A673 (cell line): Measurements from ENCODE around the gene LMCD1. TPM values are rescaled to one million over a fixed set of nuclear protein-coding genes. Genes with fewer than 3 reads are reported as not detected.

ENCODE experiments used
- BruUV-seq: library from RNA; stranded (reverse); fragments of 400-500 nt; replicated peaks from 2 replicates; lab custom pipeline; 2021; lab: Mats Ljungman, UMichigan
- CTCF ChIA-PET: fragments of 300-600 bp; sonication (Branson Sonifier 250); formaldehyde crosslinking; loops from one replicate; lab custom pipeline; 2022; ENCODE audit warnings: antibody characterized with exemption; lab: Charles Lee
- POLR2A ChIA-PET: fragments of 300-600 bp; sonication (Branson Sonifier 250); formaldehyde crosslinking; loops from one replicate; lab custom pipeline; 2022; ENCODE audit warnings: antibody characterized with exemption; ENCODE audit not compliant: low non-redundant PET; lab: Charles Lee
- DNase-seq: peaks from one replicate; pipeline ENCODE4 v3.0.0-alpha.2; 2015; ENCODE audit warnings: low spot score
- H3K27ac ChIP-seq: fragments of 200-600 bp; sonication (generic); 2 replicates; pipeline ENCODE4 v1.5.1; 2016; ENCODE audit warnings: mixed run types, low read depth, mild to moderate bottlenecking, mixed read lengths, antibody characterized with exemption, low read length; ENCODE audit not compliant: poor library complexity, severe bottlenecking
- H3K27me3 ChIP-seq: fragments of 200-600 bp; sonication (generic); replicated peaks from 2 replicates; pipeline ENCODE4 v1.6.1; 2017; ENCODE audit warnings: mixed run types, low read depth, mild to moderate bottlenecking, mixed read lengths, antibody characterized with exemption, low read length; ENCODE audit not compliant: insufficient read depth, poor library complexity
- H3K36me3 ChIP-seq: fragments of 200-600 bp; sonication (generic); 2 replicates; pipeline ENCODE4 v1.6.1; 2016; ENCODE audit warnings: mixed run types, mild to moderate bottlenecking, mixed read lengths, antibody characterized with exemption, low read length; ENCODE audit not compliant: insufficient read depth, poor library complexity, severe bottlenecking
- H3K4me1 ChIP-seq: fragments of 200-600 bp; sonication (generic); 2 replicates; pipeline ENCODE4 v1.6.1; 2017; ENCODE audit warnings: mixed run types, mild to moderate bottlenecking, mixed read lengths, antibody characterized with exemption, low read length; ENCODE audit not compliant: insufficient read depth, poor library complexity, severe bottlenecking
- H3K4me3 ChIP-seq: fragments of 200-600 bp; sonication (generic); 2 replicates; pipeline ENCODE4 v1.5.1; 2016; ENCODE audit warnings: low read depth, mixed run types, mild to moderate bottlenecking, mixed read lengths, low read length; ENCODE audit not compliant: poor library complexity, severe bottlenecking
- H3K9me3 ChIP-seq: fragments of 200-600 bp; sonication (generic); 2 replicates; pipeline ENCODE4 v1.6.1; 2016; ENCODE audit warnings: mixed run types, low read depth, mild to moderate bottlenecking, mixed read lengths, antibody characterized with exemption, low read length; ENCODE audit not compliant: poor library complexity, severe bottlenecking
- EZH2 ChIP-seq: fragments of 200-600 bp; sonication (generic); IDR thresholded peaks from 2 replicates; pipeline ENCODE4 v1.6.1; 2017; ENCODE audit warnings: borderline replicate concordance, low read depth, mild to moderate bottlenecking, mixed read lengths, antibody characterized with exemption, low read length; ENCODE audit not compliant: poor library complexity, severe bottlenecking
- intact Hi-C: fragments of 100-400 bp; cut with micrococcal nuclease; formaldehyde crosslinking; loops from one replicate; pipeline ENCODE4 v1.10.0; 2022; ENCODE audit not compliant: unreplicated experiment
- total RNA-seq: library from RNA; stranded (reverse); gene quantifications from 2 replicates; pipeline ENCODE4 v1.2.3, GENCODE V29; 2021
- TF ChIP-seq, protein P1 (sequence below): fragments of 300-800, 200-600 bp; sonication (generic); conservative IDR thresholded peaks from 2 replicates; pipeline ENCODE4 v1.5.1; 2017; ENCODE audit warnings: low read depth, mild to moderate bottlenecking, antibody characterized with exemption, low read length, moderate library complexity, mixed read lengths

The LMCD1 gene
- total RNA-seq, 1 experiment from 2014 or later = 4.3 TPM

DNA sequence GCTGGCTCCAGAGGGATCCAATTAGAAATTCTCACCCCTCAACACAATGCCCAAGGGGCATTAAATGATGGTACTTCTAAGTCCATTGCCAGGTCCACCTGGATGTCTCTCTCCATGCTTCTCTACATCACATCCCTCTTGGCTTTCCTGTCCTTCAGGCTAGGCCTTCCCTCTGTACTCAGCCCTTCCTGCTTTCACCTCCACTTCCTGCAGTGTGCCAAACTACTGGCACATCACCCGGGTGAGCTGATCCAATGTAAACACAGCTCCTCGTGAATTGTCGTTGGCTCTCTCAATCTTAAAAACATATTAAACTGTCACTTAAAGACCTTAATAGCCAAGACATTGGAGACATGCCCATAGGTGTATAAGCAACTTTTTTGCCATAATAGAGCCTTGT lies 4.0 kb downstream of the LMCD1 start:
- no peaks in the 10 kb centered on the region for H3K27me3 ChIP-seq
- no peak for TF ChIP-seq EZH2
- TF ChIP-seq, protein P1, sequence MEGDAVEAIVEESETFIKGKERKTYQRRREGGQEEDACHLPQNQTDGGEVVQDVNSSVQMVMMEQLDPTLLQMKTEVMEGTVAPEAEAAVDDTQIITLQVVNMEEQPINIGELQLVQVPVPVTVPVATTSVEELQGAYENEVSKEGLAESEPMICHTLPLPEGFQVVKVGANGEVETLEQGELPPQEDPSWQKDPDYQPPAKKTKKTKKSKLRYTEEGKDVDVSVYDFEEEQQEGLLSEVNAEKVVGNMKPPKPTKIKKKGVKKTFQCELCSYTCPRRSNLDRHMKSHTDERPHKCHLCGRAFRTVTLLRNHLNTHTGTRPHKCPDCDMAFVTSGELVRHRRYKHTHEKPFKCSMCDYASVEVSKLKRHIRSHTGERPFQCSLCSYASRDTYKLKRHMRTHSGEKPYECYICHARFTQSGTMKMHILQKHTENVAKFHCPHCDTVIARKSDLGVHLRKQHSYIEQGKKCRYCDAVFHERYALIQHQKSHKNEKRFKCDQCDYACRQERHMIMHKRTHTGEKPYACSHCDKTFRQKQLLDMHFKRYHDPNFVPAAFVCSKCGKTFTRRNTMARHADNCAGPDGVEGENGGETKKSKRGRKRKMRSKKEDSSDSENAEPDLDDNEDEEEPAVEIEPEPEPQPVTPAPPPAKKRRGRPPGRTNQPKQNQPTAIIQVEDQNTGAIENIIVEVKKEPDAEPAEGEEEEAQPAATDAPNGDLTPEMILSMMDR = no peak
- no TSS peak for BruUV-seq
- DNase-seq = no peak
- no peaks in the 10 kb centered on the region for H3K36me3 ChIP-seq
- no peak overlapping the region for H3K4me3 ChIP-seq
- no peak overlapping the region for H3K27ac ChIP-seq
- peaks cover 31% of the 10 kb centered on the region for H3K4me1 ChIP-seq
- POLR2A ChIA-PET = no interaction called here
- H3K9me3 ChIP-seq = no peaks in the 10 kb centered on the region
- intact Hi-C loops = no loop called here
- CTCF ChIA-PET = no interaction called here

DNA sequence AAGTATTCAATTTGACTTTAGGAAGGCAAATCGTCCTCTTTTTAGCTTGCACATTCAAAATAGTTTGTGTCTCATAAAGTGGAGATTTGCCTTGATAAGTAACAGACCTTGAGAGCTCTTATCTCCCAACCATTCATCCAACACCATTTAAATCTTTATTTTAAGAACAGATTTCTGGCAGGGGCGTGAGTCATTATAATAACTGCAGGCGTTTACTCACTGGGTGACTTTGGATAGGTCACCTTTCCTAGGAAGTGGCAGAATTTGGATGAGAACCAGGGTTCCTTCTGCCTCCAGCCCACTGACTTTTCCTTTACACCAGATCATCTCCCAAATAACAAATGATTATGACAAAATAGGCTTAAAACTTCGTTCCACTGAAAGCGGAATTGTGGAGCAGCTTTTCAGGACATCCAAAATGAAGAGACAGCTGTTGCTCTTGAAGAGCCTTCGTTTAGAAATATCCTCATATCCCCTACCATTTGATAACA lies 5.0 kb downstream of the LMCD1 start:
- H3K4me1 ChIP-seq = peaks cover 31% of the 10 kb centered on the region
- H3K36me3 ChIP-seq = no peaks in the 10 kb centered on the region
- H3K27me3 ChIP-seq = no peaks in the 10 kb centered on the region
- CTCF ChIA-PET = no interaction called here
- no TSS peak for BruUV-seq
- no peak for DNase-seq
- intact Hi-C loops = no loop called here
- no peak overlapping the region for H3K27ac ChIP-seq
- TF ChIP-seq, protein P1 = no peak
- TF ChIP-seq EZH2 = no peak
- H3K9me3 ChIP-seq = no peaks in the 10 kb centered on the region
- POLR2A ChIA-PET = no interaction called here
- no peak overlapping the region for H3K4me3 ChIP-seq

DNA sequence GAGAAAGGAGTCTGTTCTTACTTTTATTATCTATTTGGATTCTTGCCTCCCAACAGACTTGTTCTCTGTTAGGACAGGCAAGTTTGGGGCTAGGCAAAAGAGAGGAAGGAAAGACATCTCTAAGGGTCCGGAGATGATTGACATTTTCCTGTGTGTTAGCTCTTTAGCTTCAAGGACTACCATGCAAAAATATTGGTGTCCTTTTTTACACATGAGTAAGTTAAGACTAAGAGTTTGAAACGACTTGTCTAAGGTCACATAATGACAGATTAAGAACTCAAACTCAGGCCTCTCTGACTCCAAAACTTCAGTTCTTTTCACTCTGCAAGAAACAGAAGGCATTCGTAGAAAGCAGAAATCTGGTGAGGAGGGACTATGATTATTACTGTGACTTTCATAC lies 5.9 kb downstream of the LMCD1 start:
- ChIA-PET POLR2A (no interaction called here), CTCF (no interaction called here)

More for the DNA sequence above, 5.9 kb downstream of the LMCD1 start:
- Histone ChIP-seq H3K27ac (no peak overlapping the region), H3K27me3 (no peaks in the 10 kb centered on the region), H3K4me1 (peaks cover 26% of the 10 kb centered on the region), H3K4me3 (no peak overlapping the region), H3K9me3 (no peaks in the 10 kb centered on the region), H3K36me3 (no peaks in the 10 kb centered on the region)
- no TSS peak for BruUV-seq
- intact Hi-C loops = no loop called here
- DNase-seq = no peak
- TF ChIP-seq EZH2 = no peak
- TF ChIP-seq, protein P1 = no peak
